Skeletal muscle cell (primary cell): Measurements from ENCODE around the gene TMEM134.
"Not testable (repeated sequence)": the region's sequence is repeated elsewhere in the genome, so short reads cannot be mapped to it uniquely, and the experiment has no call there.

Experiments used
- DNase-seq: peaks from one replicate; pipeline ENCODE4 v3.0.0-alpha.2; 2010; ENCODE audit warnings: low read depth
- H3K4me3 ChIP-seq: 2 replicates; pipeline ENCODE4 v1.5.1; 2011; ENCODE audit warnings: low read depth, mild to moderate bottlenecking, control low read depth, low read length, moderate library complexity

The TMEM134 gene

GRCh38 chr11:67468759-67469507 lies at the start of gene TMEM134:
Gene TMEM134 (minus strand): TSS chr11:67469251. CDS start chr11:67469192, 59 bp downstream.
- H3K4me3 ChIP-seq, result peak within 1 kb of the TSS; percentile 81
- DNase-seq, result peak; percentile 64

- no peak for DNase-seq
- no peak overlapping the region for H3K4me3 ChIP-seq
Observed at GRCh38 chr11:67517784-67518552, 48.9 kb upstream of the TMEM134 start.

GRCh38 chr11:67516806-67517205 lies 47.8 kb upstream of the TMEM134 start:
- DNase-seq, result no peak
- H3K4me3 ChIP-seq, result no peak overlapping the region

GRCh38 chr11:67514116-67514515 lies 45.1 kb upstream of the TMEM134 start:
- no peak overlapping the region for H3K4me3 ChIP-seq
- DNase-seq, result no peak

DNA sequence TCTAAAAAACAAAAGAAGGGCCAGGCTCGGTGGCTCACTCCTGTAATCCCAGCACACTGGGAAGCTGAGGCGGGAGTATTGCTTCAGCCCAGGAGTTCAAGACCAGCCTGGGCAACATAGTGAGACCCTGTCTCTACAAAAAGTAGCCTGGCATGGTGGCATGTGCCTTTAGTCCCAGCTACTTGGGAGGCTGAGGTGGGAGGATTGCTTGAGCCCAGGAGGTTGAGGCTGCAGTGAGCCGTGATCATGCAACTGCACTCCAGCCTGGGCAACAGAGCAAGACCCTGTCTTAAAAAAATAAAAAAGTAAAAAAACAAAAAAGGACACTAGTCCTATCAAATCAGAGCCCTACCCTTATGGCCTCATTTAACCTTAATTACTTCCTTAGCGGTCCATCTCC lies 42.5 kb upstream of the TMEM134 start:
- not testable (repeated sequence) for H3K4me3 ChIP-seq, DNase-seq

DNA sequence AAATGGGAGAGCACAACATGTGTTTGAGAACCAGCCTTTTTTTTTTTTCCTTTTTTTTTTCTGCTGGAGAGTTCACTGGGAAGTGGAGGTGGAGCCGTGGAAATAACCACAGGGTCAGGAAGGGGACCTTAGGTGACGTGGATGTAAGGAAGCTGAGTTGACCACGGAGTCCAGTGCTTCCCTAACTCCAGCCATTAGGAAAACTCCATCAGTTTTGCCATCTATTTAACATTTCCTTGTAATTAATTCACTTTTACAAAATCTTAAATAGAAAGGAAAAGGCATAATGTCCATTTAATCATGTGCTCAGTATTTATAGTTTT lies 40.9 kb upstream of the TMEM134 start:
- no peak for DNase-seq

GRCh38 chr11:67508486-67509121 lies 39.6 kb upstream of the TMEM134 start:
- peak overlapping the region; percentile 76 for H3K4me3 ChIP-seq
- DNase-seq, result peak; percentile 82

More for the DNA sequence above, 40.9 kb upstream of the TMEM134 start:
- no peak overlapping the region for H3K4me3 ChIP-seq

DNA sequence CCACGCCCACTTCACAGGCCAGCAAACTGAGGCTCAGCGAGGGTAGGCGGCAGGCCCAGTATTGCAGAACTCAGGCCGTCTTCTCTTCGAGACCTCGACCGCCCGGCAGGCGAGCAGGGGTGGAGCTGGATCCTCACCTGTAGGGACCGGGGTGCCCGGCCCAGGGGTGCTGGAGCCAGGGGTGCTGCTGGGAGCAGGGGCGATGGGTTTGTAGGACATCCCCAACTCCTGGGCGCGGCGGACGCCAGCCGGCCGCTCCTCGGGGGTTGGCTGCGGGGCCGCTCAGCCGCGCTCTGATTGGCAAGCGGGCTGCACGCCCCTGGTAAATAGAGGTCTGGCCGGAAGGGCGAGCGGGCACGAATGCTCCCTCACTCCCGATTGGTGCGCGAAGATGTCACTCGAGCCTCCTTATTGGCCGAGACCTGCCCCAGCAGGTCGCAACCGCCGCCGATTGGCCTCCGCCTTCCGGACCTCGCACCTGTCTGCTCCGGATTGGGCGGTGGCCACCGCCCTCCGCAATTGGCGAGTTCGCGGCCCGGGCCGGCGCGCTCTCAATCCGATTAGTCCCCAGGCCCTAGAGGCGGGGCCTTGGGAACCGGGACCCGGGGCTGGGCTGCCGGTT lies 38.9 kb upstream of the TMEM134 start, which contains the start of gene CDK2AP2:
CDK2AP2 (minus strand) TSS at position 299 of the 622 bp plus-strand sequence; CDS start at position 219, 80 bp downstream.
- peak; percentile 99 for DNase-seq
- H3K4me3 ChIP-seq, result peak within 1 kb of the TSS; percentile 76

DNA sequence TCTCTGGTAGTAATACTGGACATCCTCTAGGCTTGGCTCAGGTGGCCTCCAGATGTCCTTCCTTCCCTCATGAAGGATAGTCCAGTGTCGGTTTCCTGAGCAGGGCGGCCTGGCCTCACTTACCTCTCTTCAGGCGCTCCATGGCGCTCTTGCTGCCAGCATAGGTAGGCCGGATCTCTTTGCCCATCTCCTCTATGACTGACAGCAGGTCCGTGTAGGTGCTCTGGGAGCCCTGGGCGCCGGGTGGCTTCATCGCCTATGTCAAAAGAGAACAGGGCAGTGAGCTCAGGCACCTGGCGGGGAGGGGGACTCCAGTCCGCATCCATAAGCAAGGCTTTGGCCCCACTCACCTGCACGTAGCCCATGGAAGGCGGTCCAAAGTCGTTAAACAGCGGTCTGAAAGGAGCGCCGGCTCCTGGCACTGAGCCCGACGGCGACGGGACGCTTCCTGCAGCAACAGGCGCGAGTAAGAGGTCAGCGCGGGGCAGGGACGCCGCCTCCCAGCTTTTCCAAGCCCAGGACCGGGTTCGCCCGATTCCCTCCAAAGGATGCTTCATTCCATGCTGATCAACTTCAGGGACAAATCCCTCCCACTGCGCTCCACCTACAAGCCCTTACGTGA lies 38.3 kb upstream of the TMEM134 start:
- no peak for DNase-seq
- peak overlapping the region; percentile 76 for H3K4me3 ChIP-seq

- H3K4me3 ChIP-seq, result no peak overlapping the region
- DNase-seq, result no peak
Observed at GRCh38 chr11:67506426-67507051, 37.5 kb upstream of the TMEM134 start.

- H3K4me3 ChIP-seq, result peak overlapping the region; percentile 60
- peak; percentile 47 for DNase-seq
Observed at GRCh38 chr11:67505605-67506396, 36.8 kb upstream of the TMEM134 start.

GRCh38 chr11:67504950-67505581 lies 36.0 kb upstream of the TMEM134 start, which contains the start of gene PITPNM1:
Gene PITPNM1 (minus strand): TSS chr11:67505363. CDS start chr11:67504180, 1,183 bp downstream.
- DNase-seq, result no peak
- peak within 1 kb of the TSS; percentile 60 for H3K4me3 ChIP-seq

- DNase-seq, result no peak
- H3K4me3 ChIP-seq, result peak overlapping the region; percentile 60
Observed at GRCh38 chr11:67504005-67504949, 35.2 kb upstream of the TMEM134 start.

- peak overlapping the region; percentile 60 for H3K4me3 ChIP-seq
- DNase-seq, result no peak
Observed at GRCh38 chr11:67503119-67504004, 34.3 kb upstream of the TMEM134 start.

GRCh38 chr11:67502328-67502979 lies 33.4 kb upstream of the TMEM134 start:
- no peak overlapping the region for H3K4me3 ChIP-seq
- no peak for DNase-seq
